Activated CD4-positive, alpha-beta T cell treated with anti-CD3 and anti-CD28 coated beads for 1 hour (primary cell): ENCODE measurements around the gene FIBIN.
"Not testable (repeated sequence)": the region's sequence is repeated elsewhere in the genome, so short reads cannot be mapped to it uniquely, and the experiment has no call there.

ENCODE experiments used
- DNase-seq: peaks from one replicate; pipeline ENCODE4 v3.0.0-alpha.2; 2020

Gene FIBIN

DNA sequence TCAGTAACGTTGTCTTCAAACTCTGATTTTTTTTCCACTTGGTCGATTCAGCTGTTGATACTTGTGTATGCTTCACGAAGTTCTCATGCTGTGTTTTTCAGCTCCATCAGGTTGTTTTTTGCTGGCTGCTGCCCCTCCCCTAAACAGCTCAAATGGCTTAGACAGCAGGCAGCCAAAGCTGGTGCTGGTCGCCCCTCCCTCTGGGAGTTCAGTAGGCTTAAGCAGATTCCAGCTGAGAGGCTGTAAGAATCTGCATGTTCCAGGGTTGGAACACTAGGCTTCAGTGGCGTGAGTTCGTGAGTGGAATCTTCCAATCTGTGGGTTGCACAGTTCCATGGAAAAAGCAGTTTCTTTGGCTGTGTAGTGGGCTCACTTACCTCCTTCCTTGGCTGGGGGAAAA, 10.3 kb upstream of the FIBIN start:
- no peak for DNase-seq

DNA sequence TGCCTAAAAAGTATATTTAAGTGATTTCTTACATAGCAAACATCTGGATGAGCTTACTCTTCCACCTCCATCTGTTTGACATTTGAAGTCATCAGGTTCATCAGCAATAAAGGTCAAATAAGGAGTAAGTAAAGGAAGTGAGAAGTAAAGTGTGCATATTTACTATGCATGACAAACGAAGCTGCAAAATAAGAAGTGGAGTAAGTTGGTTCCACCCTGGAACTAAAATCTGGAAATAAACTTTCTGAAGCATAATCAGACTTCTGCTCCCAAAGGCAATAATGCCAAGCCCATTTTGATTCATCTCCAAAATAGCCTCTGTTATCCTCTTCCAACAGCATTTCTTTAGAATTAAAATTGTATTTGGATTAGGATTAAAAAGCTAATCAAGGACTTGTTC, 8.4 kb upstream of the FIBIN start:
- no peak for DNase-seq

GRCh38 chr11:26985943-26986342, 8.0 kb upstream of the FIBIN start:
- no peak for DNase-seq

GRCh38 chr11:26987272-26987671, 6.6 kb upstream of the FIBIN start:
- no peak for DNase-seq

DNA sequence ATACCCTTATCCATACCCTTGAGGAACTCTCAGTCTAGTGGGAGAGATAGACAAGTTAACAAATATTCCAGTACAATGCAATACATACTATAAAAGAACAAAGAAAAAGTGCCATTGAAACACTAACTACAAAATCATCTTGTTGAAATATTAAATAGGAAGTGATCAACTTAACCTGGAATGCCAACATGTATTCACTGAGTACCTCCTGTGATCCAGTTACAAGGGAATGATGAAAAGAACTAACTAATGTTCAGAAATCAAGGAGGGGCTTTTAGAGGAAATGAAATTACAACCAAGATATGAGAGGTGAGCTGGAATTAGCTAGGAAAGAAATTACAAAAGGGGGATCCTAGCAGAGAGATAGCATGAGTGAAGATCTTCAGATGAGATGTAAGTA, 6.2 kb upstream of the FIBIN start:
- DNase-seq = no peak

DNA sequence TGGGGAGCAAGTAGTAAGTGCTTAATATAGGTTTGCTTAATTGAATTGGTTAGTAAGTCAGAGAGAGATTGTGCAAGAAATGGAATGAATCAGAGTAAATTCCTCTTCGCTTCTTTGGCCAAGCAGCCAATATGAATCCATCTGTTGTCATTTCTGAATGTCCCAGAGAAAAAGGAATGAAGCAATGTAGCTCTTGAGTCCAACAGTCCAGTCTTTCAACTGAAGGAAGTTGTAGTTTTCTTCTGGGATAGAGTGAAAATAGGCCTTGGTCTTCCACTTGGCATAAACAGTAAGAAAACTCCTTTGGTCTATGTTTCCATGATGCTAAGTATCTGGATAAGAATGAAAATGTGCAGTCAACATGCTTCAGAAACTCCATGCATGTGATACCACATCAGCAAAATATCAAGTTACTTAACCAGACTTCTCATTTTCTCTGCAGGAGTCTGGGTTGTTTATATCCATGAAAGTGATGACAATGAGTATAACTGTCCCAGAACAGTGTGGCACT, 1.8 kb upstream of the FIBIN start:
- DNase-seq = no peak

GRCh38 chr11:26994631-26995095, 751 bp downstream of the FIBIN start:
- no peak for DNase-seq

GRCh38 chr11:26995701-26996460, 2.0 kb downstream of the FIBIN start:
- no peak for DNase-seq

GRCh38 chr11:26997378-26997777, 3.5 kb downstream of the FIBIN start:
- no peak for DNase-seq

- not testable (repeated sequence) for DNase-seq
These were observed 7.3 kb downstream of the FIBIN start for GRCh38 chr11:27001136-27001730.

GRCh38 chr11:27002431-27002830, 8.5 kb downstream of the FIBIN start:
- no peak for DNase-seq

DNA sequence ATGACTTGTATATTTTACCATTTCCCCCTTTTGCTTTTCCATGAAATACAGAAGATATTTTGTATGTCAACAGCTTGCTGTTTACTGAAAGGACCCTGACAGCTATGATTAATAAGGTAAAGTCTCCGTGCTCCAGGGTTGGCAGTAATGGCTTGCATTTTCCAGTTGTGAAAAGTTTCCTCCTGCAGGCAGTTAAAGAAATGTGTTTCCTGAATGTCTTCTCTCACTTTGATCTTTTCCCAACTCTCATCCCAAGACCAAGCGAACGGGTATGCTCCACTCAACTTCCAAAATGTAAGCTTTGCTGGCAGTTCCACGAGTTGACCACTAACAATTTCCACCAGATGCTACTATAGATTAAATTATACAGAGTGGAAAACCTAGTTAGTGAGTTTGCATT, 8.9 kb downstream of the FIBIN start:
- no peak for DNase-seq

GRCh38 chr11:27004103-27004502, 10.2 kb downstream of the FIBIN start:
- DNase-seq = no peak

DNA sequence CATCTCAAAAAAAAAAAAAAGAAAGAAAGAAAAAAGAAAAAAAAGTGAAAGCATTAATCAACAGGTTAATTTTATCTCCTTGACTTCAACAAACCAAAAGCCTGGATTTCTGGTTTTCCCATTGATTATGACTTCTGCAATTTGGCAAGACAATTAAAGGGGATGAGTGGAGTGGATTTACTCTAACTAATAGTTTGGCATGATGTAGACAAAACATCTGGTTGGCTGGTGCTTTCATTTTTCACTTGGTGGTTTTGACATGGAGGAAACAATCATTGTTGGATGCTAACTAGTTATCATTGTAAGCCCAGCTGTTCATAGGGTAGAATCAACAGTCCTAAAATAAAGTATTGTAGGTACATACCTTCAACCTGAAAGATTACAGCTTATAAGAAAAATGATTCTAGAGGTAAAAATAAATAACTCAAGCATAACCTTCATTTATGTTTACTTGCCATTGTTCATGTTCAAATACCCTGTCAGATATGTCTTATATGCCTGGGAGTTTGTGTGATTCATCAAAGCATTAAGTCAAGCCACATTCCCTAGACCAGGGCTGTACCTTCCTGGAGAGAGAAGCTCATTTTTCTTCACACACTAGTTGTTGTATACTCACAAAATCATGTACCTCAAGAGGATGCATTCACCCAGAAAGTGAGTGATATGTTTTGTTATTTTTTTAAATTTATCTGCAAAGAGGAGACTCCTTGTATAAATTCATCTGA, 15.1 kb downstream of the FIBIN start:
- DNase-seq = no peak

- DNase-seq = no peak
These were observed 17.8 kb downstream of the FIBIN start for GRCh38 chr11:27011560-27012233.

DNA sequence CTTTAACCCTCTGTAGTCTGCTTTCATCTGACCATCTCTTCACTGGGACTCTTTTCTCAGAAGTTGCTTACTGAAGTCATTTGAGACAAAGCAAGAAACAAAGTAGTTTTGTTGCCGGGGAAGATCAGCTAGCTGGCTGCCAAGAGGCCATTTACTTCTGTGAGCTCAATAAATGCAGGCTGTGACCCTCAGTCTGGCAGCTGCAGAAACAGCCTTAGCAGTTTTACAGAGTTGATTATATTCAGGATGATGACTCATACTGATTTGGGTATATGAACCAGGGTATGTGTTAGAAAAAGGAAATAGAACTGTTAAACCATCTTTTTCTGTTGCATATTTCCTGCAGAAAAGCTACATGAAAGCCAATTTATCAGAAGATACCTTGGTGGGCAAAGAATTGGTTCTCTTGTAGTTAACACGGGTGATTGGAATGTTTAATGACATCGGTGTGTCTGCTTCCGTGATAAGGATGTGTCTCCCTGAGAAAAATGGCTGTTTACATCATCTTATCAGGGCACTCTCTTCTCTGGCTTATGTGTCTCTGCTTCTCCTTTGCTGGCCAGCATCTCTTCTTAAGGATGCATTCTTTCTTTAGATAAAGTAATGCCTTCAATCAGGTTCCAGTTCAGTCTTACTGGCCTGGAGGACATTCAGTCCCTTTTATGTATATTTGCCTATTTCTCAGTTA, 18.5 kb downstream of the FIBIN start:
- DNase-seq = no peak

GRCh38 chr11:27013781-27014361, 20.0 kb downstream of the FIBIN start:
- DNase-seq = no peak

DNA sequence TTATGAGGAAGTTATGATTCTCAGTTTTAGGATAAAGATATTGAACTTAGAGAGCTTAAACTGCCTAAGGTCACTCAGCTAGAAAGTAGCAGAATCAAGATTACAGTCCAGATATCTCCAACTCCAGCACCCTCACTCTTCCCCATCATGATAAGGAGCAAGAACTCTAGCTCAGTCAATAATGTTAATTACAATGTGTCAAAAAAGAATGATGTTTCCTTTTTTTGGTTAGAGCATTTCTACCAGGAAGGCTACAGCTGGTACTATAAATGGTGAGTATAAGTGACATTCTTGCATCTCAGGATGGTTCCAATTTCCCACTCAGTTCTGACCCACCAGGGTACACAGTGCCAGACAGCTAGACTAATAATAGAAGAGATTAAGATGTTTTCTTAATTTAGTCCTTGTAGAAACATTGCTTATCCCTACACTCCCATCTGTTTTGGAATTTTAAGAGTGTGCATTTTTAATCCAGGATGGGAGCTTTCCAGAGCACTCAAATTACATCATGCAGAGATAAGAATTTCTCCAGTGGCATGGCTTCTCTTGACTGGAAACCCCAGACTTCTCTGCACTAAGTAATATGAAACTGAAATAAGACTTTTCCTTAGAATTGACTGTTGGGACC, 25.1 kb downstream of the FIBIN start:
- DNase-seq = no peak

DNA sequence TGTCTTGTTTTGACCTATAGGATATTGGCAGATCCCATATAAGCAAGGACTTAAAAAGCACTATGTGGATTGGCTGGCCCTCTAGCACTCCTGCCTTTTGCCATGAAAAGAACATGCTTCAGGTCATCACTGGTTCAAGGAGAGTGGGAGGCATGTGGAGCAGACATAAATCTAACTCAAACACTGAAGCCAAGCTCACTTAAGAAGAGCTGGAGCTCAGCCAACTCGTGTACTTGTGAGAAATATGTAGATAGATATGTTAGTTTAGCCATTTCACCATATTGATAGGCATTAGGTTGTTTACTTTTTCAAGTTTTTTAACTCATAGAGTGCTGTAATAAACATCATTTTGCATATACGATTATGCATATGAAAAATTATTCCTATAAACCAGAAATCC, 26.8 kb downstream of the FIBIN start:
- no peak for DNase-seq

GRCh38 chr11:27022659-27023251, 28.8 kb downstream of the FIBIN start:
- no peak for DNase-seq

DNA sequence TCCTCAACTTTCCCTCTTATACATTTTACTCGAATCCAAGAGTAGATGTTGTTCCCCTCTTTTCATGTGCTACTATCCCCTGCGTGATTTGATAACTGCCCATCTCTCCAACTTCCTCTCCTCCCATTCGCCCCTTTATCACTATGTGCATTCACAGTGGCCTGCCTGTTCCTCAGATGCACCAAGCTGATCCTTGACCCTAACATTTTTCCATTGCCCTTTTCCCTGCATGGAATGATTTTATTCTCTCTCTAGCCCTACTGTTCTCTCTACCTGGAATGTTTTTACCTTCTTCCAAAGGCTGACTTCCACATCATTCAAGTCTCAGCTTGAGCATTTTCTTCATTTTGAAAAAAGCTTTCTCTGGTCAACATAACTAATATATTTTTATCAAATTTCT, 31.0 kb downstream of the FIBIN start:
- DNase-seq = no peak
